T-helper 1 cell (primary cell): ENCODE measurements around the gene ADAM12.
"Not testable (repeated sequence)": the region's sequence is repeated elsewhere in the genome, so short reads cannot be mapped to it uniquely, and the experiment has no call there.

Source experiments
- DNase-seq, 5 donors: peaks; one replicate each; pipeline ENCODE4 v3.0.0-alpha.2; 2012 to 2020

The ADAM12 gene

DNA sequence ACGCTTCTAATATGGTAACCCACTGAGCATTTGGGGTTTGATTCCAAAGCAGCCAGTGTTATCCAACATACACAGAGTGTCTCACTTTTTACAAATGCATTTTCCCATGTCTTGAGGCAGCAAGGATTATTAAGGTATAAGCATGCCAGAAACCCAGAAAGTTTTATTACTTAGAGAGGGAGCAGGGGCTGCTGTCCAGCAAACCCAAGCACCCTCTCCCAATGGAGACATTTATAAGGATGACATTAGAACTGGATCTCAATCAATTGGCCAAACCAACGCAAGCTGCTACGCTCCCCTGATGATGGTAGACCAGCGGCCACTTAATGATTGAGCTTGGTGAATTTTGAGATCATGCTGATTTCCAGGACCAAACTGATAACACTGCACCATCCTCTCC lies 315.7 kb downstream of the ADAM12 start:
- no peak for DNase-seq

DNA sequence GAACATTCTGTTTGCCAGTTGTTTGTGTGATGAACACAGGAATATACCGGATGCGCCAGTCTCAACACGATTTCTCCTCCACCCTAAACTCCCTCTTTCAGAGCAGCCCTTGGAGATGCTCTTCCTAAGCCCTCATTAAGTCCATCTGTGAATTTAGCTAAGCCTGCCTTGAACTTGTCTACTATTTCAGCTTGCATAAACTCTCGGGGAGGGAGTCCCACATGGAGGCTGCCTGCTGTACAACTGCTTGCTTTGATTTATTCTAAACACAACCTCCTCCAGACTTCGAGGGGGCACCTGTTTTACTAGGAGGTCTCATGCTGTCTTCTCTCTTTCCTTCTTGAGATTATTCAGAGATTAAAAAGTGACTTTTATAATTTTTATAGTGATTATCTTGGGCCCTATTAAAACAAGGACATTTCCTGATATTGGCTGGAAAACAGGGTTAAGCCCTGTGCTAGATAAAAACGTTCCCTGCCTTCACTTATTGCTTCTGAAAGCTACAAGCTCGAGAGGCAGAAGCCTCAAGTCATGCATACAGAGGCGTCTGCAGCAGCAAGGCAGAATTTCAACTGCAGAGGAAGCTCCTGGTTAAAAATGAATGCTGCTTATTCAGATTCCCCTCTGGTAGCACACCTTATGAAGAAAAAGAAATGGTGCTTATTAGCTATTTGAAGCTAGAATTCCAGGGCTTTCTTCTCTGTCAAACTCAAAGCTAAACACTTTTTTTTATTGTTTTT lies 317.6 kb downstream of the ADAM12 start:
- no peak for DNase-seq

DNA sequence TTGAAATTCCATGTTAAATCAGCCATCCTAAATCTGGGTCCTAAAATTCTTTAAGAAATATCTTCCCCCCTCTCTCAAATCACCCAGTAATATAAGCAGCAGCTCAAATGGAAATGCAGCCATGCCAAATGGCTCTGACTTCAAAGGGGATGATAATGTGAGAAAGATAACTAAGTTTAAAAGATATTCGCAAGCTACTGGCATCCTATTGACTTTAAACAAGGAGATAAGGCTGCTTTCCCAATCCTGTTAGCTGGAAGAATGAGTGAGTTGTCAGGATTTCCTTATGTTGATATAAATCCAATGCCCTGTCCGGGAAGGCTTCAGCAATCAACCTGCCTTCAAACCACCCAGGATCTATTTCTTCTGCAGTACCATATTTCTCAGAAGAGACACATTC lies 320.0 kb downstream of the ADAM12 start:
- no peak for DNase-seq

DNA sequence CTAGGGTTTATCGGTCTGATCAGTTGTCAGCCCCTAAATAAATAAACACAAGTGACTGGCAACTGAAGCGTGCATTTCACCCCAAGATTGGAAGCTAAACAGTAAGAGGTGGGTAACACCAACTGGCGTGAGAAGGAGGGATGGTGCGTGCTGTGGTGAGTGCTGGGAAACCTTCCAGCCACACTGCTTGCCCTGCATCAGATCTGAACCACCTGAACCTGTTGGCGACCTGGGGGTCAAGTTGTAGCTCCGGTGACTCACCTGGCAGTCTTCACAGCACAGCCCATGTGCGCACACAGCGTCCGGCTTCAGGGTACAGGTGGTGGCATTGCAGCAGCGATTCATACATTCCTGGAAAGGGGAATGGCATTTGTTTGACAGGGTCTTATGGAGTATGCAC lies 321.8 kb downstream of the ADAM12 start:
- DNase-seq, result no peak

DNA sequence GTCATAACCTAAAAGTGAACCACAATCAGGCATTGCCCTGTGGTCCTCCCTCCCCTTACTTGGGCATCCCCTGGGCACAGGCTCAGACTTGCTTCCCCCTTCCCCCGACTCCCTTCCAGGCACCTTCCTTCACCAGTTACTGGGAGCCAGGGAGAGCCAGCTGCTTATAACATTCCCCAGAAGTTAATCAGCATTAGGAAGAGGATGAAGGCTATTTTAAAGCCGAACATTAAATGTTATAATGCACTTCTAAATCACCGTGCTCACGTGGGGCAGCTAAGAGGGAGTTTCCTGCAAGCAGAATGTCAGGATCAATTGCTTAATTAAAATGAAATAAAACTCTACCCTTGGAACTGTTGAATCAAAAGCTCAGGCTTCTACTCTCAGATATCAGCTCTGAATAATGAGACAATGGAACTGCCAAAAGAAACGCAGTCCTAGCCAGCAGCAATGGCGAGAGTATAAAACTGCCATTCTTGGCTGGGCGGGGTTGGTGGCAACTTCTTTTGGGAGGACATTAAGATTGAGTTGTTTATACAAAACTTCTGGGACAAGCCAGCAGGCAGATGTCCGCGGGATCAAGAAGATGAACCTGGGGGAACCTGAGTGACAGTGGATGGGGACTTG lies 322.4 kb downstream of the ADAM12 start:
- no peak for DNase-seq

DNA sequence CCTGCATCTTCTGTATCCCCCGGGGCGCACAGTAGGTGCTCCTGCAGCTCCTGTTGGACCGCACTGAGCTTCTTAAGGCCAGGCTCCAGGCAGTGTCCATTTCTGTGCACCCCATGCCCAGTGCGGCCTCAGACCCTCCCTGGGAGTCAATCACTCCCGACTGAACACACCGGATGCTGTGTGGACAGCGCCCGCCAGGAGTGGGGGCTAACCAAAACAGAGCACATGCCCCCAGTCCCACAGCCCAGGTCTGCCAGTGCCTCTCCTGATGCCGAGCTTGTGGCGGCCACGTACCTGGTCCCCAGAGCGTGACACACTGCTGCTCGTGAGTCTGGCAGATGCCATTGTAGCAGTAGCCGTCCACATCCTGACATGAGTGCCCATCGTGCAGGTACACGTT lies 323.8 kb downstream of the ADAM12 start:
- DNase-seq, result no peak

DNA sequence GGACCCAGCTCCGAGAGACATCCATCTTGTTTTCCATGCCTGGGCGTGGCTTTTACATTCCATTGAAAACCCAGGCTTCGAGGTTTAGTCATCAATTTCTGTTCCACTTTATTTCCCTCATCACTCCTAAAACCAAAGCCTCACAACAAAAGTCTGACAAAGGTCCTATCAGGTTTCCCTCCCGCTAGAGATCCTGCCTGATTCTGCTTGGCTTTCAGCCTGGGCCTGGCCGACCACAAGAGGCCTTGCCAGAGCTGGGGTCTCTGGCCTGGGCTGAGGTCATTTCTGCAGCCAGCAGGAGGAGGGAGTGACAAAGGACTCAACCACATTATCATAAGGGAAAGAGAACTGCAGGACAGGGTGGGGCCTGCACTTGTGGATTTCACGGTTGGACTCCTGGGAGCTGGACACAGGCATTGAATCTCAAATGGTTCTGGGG lies 324.9 kb downstream of the ADAM12 start:
- DNase-seq, result no peak

DNA sequence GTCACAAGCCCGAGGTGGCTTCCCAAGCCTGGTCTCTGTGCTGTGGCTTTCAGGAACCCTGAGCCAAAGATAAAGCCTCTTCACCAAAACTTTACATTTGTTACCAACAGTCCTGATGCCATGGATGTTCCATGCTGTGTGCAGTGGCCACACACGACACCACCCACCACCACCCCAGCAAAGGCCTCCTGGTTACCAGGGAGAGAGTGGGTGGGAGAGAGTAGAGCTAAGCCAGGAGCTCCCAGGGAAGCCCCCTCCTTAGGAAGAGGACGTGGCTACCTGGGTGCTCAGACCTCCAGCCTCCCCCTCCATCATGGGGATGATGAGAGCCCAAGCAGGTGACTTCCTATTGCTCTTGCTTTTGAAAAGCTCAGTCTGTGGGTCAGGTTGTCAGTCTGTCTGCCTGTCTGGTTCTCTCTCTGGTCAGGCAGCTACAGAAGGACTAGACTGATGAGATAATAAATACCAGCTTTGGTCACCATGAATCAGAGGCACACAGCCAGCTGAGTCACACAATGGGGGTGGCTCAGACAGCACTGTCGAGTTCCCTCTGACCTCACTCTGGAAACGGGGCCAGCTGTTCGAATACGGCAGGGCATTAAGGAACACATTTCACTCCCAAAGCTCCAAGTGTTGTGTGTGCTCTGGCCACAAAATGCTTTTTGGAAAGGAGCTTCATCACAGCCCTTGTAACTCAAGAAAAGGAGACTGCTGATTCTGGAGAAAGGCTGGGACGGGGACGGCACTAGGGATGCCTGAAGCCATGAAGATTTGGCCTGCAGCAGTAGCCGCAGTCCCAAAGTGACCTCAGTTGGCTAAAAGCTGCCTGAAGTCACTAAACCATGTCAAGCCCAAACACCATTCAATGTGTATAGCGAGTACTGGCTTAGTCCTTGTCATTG lies 325.9 kb downstream of the ADAM12 start:
- DNase-seq, result no peak

DNA sequence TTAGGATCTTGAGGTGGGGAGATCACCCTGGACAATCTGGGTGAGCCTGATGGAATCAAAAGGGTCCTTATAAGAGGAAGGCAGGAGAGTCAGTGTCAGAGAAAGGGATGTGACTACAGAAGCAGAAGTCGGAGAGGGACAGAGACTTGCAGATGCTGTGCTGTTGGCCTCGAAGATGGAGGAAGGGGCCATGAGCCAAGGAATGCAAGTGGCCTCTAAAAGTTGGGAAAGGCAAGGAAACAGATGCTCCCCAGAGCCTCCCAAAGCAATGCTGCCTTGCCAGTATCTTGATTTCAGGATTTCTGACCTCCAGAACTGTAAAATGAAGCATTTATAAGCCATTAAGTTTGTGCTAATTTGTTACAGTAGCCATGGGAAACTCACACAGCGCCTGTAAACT lies 326.8 kb downstream of the ADAM12 start:
- DNase-seq, result no peak

DNA sequence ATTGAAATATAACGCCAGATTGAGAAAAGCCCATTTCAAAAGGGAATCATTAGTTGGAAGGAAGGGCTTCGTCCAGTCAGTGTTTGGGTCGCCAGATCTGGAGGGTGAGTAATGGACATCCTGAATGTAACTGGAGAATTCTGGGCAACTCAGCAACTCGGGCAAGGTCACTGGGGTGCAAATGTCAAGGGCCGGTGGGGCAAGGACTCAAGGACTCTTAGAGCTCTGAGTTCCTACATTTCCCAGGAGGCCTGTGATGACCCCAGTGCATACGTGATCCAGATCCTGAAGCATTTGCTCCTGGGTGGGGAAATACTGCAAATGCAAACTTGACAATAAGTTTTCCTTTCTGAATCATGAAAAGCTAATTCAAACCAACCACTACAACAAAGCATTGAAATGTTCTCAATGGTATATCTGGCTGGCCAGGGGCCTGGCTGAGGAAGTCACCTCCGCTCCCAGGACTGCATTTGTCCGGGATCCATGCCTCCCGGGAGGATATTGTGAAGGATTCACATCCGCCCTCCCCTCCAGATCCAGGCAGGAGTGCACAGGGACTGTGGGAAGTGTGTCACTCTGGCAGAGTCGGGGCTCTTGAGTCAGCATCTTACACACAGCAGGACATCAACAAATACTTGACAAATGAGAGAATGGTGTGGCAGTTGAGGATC lies 327.9 kb downstream of the ADAM12 start:
- DNase-seq, result no peak

DNA sequence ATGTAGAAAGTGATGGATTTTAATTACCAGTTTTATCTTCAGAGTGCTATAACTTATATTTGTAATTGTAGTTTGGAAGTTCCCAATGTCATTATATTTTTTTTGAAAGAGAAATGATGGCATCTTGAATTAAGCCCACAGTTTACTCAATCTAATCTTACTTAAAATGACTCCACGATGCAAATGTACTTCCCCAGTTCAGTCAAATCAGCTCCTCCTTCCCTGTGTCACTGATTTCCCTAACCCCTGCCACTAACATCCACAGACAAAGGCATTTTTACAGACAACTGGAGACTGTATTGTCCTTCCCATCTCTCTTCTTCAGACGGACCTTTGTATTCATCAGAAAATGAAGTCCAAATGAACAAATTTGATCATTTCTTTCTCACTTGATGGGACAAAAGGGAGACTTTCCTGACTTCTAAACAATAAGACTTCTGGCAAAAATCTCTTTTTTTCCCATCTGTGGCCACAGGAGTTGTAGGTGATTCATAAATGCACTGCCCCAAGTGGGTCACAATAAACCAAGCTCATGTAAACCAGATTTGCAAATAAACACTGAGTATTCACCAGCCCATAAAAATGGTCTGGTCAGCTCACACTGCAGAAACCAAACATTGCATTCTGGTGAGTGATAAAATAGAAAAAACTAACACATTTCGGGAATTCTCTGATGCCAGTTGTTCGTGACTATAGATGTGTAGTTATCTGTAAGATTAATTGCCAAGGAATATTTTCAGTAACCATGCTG lies 329.0 kb downstream of the ADAM12 start:
- no peak for DNase-seq

DNA sequence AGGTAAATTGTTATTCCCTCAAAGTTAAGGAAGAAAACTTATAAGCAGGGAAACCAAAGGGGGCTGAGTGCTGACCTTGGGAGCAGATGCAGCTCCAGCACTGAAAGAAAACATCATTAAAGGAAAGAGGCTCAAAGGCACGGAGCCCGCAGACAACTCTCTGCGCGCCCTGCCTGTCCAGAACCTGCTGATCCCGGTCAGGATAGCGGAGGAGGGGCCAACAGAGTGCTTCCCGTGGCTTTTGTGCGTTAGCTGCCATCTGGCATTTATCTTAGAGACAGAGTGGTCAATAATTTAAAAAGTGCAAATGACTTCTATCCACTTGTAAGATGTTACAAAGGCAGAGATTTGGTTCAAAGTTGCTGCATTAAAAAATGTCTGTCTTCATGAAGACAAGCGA lies 329.8 kb downstream of the ADAM12 start:
- DNase-seq, result no peak

DNA sequence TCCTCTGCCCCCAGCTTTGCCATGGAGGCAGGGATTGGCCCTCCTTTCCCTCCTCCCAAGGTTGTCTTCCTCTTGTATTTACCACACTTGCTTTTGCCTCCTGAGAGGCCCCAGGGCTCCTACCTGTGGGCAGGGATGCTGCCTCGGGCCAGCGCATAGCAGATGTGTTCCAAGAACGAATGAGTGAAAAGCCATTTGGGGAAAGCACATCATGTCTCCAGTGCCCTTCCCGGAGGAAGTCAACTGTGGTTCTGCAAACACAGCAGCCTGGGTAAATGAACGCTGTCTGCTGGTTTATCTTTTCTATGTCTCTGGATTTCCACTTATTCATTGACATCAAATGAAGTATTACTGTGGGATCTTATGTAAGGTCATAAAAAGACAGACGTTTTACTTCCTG lies 330.2 kb downstream of the ADAM12 start:
- DNase-seq, result no peak

DNA sequence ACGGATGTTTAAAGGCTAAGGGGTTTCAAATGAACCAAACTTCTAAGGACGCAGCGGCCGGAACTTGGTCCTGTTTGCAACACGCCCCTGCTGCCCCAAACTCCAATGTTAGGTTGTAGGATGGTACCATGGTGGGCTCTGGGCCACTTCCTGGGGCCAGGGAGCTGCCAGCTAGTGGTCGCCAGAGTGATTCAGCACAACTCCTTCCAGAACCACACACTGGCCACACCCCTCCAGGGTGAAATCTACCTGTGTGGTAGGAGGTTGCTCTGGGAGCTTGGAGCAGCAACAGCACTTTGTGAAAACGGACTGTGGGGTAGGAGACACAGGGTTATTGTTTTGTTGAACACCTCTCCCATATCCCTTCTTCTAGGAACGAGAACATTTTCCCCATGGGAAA lies 330.8 kb downstream of the ADAM12 start:
- no peak for DNase-seq

DNA sequence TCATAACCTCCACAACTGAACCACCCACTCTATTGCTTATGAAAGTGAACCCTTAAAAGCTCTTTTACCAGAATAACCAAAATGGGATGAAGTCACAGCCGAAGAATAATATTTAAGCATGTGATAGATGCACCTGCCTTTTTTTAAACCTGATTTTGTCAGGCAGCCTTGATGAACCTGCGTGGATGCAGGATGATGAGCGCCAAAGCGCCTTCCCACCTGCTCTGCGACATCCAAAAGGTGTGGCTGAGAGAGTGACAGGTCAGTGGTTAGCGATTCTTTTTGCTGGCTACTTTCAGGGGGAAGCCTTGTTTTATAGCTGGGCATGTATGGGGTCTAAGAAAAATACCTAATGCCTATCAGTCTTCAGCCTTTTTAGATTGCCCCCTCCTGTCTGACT lies 334.1 kb downstream of the ADAM12 start:
- no peak for DNase-seq

DNA sequence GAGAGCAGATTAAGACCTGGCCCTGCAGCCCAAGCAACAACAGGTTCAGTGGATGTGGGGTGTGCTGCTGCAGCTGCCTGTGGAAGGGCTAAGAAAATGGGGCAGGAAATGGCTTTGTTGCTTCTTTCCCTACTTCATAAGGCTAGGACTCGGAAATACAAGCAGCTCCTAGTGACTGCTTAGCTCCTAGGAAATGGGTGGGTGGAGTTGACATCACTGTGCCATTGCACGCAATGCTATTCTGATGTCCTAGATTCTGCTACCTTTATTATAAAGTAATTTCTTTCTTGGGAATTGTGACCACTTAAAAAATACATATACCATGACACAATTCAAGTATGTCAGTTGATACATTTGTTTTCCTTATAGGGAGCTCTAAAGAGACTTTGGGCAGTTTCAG lies 336.1 kb downstream of the ADAM12 start:
- DNase-seq, result no peak

DNA sequence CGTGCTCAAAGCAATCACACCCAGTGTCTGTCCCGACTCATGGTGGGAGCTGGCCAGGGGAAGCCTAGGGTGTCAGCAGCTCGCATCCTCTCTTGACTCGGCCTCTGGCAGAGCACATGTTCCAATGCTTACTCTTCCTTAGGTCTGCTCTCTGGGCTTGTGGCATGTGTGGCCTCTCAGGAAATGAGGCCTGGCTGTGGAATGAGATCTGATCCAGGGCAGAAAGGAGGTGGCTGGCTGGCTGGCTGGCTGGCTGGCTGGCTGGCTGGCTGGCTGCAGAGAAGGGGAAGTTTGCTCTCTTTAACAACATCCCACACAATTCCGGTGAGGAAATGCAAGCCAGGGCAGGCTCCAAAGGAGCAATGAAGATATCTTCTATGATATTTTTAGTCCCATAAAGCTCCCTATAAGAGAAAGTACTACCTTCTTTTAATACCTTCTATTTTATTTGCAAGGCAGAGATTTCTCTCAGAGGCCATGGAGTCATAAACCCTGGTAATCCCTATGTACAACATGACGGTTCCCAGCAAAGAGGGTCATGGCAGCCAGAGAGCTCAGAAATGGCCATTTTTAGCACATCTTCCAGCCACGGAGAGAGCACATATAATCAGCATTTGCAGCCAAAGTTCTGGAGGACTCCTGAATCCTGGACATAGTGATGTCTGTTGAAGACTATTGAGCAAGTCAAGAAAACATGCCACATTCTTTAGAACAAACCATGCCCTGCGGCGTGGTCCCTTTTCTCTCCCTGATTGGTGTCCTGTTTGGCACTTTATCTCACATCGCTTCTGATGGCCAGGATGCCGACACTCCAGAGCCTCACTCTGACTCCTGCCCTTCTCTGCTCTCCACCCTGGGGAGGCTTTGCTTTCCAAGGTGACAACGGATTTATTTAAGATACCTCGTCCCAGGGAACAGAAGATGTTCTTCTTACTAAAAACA lies 338.2 kb downstream of the ADAM12 start:
- no peak for DNase-seq

DNA sequence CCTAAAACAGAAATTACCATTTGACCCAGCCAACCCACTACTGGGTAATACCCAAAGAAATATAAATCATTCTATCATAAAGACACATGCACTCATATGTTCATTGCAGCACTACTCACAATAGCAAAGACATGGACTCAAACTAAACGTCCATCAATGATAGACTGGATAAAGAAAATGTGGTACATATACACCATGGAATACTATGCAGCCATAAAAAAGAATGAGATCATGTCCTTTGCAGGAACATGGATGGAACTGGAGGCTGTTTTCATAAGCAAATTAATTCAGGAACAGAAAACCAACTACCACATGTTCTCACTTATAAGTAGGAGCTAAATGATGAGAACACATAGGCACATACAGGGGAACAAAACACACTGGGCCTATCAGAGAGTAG lies 340.5 kb downstream of the ADAM12 start:
- not testable (repeated sequence) for DNase-seq

DNA sequence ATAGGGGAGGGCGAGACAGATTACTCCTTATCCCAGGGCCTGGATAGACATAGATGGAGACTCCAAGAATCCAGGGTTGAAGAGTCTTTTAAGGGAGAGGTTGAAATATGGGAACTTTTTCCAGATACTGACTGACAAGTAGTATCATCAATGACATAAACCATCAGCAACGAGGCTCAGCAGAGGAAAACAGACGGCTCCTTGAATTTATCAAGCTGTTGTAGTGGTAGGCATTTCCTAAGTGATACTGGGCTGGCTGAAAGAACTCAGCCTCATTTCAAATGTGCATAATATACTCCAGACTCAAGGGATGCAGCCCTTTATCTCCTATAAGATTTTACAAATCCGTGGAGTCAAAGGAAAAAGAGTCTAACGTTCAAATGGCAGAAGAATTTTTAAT lies 341.4 kb downstream of the ADAM12 start:
- no peak for DNase-seq

DNA sequence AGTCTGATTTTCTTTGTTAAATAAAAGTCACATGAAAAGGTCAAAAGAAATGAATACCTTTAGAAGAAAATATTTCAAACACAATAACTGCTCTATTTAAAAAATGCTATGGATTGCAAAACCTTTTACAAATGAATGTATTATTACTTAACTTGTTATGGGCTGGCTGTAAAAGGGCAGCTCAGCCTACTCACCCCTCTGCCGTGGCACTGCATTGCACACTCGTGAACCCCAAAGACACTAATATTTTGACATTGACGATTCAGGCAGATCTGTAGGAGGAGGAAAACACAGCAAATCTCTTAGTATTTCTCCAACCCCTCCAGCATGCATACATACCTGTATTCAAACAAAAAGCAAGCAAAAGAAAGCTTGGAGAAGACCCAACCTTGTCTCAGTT lies 342.4 kb downstream of the ADAM12 start:
- DNase-seq, result no peak

DNA sequence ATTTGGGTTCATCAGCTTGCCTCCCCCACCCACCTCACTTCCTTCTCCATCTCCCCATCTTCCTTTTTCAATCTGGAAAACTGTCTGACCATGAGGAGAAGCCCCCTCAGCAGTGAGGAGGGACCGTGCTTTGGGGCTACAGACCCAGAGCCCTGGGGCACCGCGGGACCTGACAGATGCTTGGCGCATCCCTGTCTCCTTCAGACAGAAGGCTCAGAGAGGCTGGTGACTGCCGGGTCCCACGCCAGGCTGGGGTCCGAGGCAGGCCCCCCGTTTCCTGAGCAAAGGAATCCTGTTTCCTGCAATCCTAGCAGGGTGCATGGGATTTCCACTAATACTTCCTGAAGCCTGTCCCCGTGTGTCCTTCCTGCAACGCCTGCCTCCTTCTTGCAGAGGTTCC lies 344.9 kb downstream of the ADAM12 start:
- DNase-seq, result no peak
